CD4-positive, alpha-beta T cell treated with Interleukin-17A for 1 hour (primary cell): ENCODE results near the gene KIAA1191.

Experiments used
- DNase-seq: peaks from one replicate; pipeline ENCODE4 v3.0.0-alpha.2; 2020

KIAA1191 gene

DNA sequence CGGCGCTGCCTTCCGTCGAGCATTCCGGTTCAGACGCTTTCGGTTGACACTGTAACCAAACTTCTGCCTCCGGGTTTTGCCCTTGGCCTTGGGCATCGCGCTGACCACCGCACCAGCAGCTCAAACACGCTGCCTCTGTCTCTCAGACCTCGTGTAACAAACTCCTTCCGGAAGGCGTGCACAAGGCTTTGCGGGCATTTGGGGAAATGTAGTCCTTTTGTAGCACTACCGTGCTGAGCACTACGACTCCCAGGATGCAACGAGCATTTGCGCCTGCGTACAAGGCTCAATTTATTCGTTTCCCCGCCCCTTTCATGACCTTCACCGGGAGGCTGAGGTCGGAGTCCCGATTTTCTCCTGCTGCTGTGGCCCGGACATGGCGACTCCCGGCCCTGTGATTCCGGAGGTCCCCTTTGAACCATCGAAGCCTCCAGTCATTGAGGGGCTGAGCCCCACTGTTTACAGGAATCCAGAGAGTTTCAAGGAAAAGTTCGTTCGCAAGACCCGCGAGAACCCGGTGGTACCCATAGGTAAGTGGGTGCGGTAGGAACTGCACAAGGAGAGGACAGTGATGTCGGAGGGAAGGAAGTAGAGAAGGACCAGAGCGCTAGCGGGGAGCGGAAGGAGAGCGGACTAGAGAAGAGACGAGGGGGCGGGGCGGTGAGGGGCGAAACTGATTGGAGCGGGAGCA lies 27.0 kb upstream of the KIAA1191 start, which contains the start of the genes HIGD2A and NOP16:
HIGD2A (plus strand) TSS at position 308 of the 691 bp plus-strand sequence; CDS start at position 377, 69 bp downstream.
NOP16 (minus strand) TSS at position 155 of the 691 bp plus-strand sequence; CDS start at position 96, 59 bp downstream.
- peak; percentile 99 for DNase-seq

DNA sequence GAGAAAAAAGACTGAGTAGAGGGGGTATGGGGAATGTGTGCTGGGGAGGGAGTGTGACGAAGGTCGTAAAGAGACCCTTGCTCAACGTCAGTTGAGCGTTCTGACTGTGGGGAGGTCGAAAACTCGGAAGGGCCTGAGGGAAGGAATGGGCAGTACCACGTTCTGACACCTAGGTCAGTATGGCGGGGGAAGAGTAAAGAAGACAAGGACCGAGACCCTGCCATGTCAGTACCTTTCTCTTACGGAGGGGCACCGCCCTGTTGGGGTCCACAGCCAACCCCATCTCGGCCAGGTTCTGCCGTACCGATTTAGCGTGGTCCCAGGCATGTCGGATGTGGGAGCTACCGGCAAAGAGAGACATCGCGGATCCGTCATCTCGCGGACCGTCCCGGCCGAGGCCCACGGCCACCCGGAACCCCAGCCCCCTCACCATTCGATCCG lies 26.5 kb upstream of the KIAA1191 start:
- no peak for DNase-seq

DNA sequence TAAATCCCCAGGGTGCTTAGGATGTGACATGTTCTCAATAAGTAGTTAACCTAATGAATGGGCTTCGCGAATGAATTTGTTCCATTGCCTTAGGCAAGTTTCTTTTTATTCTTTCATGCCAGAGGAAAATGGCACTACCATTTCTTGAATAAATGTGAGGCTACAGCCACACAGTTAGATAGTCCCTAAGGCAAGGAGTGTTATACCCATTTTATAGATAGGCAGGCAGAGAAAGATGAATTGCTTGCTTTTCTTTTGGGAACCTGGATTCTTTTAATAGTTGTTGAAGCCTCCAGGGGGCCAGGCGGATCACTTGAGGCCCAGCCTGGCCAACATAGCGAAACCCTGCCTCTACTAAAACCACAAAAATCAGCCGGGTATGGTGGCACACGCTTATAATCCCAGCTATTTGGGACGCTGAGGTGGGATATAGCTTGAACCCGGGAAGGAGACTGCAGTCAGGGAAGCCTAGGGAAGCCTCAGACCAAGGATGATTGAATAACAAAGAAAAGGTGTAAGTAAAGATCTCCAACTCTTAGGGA lies 25.9 kb upstream of the KIAA1191 start:
- DNase-seq = no peak

DNA sequence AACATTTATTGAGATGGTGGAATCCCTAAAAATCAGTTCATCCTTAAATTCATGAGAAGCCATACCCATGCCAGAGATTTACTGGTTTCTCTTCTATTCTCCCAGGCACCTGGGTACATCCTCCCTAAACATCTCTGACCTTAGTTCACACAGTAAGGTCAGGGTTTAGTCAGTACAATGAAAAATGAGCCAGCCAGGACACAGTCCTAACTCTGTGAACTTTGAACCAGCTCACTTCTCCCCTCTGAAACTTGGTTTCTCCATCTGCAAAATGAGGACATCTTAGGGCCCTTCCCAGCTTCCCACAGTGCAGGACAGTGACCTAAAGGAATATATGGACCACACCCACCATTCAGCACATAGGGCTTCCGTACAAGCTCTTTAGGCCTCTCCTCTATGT lies 24.9 kb upstream of the KIAA1191 start:
- no peak for DNase-seq

DNA sequence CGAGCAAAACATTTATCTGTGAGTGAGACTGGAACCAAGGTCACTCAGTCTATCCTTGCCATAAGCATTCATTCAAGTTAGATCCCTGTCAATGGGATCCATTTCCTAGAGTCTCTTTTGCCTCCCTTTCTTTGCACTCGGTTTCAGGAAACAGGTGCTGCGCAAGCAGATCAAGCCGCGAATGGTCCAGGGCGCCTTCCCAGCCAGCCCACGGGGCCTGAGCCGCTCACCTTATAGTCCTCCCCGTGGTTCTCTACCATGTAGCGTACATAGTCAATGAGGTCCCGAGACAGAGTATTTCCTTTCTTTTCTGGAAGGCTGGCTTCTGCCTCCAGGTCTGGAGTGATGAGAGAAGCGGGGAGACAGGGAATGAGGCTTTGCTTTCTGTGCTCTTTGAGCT lies 23.4 kb upstream of the KIAA1191 start:
- no peak for DNase-seq

DNA sequence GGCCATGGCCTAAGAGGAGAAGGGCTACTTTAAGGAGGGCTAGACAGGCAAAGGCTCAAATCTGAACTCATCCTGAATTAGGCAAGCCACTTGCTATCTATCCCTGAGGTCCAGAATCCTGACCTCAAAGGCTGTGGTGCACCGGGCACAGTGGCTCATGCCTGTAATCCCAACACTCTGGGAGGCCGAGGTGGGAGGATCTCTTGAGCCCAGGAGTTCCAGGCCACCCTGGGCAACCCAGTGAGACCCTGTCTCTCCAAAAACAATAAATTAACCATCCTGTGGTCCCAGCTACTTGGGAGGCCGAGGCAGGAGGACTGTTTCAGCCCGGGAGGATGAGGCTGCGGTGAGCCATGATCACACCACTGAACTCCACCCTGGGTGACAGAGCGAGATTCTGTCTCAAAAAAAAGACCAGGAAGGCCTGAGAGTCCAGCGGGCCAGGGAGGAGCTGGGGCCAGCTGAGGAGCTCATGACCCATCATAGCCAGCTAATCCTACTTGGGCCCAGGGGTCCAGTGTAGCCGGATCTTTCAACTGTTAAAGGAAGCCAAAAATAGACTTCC lies 22.9 kb upstream of the KIAA1191 start:
- DNase-seq = no peak

DNA sequence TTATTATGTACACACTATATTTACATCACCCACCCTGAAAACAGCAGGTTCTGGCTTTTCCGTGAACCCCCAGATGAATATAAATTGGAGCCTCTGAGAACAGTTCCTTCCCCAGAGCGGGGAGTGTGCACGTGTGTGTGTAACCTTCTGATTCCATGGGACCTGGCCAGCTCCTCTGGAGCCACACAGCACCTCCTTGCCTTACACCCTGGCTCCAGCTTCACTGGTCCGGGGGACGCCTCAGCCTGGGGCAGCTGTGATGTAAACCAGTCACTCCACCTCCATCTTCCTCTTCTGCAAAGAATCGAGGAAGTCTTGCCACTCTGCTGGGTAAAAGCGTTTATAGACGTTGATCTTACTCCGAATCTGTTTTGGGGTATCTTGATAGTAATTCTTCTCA lies 22.4 kb upstream of the KIAA1191 start:
- DNase-seq = no peak

DNA sequence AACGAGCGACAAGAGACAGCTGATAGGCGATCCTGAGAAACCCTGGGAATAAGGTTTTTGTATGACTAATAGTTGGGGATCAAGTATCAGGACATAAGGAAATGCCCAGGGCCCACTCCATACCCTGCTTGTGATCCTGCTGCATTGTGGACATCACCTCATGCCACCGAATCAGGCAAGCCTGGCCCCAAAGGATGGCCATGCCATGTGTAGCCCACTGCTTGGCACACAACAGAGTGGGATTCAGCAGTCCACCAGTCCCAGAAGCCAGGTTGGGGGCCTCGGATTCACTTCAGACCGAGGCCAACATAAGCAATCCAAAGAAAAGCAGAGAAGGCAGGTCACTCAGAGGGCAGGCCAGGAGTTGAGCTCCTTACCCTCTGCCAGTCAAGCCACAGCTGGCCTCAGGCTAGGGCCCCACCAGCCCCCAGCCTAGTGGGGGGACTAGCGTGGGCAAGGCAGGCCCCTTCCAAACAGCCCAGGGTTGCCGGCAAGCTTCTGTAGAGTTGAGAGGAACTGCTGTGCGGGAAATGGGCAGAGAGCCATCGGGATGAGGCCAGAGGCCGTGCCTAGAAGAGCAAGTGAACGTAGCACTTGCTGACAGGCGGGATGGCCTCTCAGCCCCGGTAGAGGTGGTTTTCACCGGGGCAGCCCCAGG lies 21.8 kb upstream of the KIAA1191 start:
- no peak for DNase-seq

DNA sequence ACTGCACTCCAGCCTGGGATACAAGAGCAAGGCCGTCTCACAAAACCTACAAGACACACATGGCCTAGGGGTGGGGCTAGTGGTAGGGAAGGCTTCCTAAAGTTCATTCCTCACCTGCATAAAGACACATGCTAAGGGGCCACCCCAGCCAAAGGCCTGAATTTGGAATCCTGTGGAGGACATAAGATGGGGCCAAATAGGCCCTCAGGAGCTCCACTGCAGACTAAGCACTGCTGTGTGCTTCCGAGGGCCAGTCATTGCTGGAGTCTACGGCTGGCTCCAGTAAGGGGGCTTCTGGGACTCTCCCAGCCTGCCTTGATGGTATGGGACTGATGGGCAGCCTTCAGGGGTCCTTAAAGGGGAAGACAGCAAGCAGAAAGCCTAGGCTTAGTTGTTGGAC lies 21.2 kb upstream of the KIAA1191 start:
- DNase-seq = no peak

DNA sequence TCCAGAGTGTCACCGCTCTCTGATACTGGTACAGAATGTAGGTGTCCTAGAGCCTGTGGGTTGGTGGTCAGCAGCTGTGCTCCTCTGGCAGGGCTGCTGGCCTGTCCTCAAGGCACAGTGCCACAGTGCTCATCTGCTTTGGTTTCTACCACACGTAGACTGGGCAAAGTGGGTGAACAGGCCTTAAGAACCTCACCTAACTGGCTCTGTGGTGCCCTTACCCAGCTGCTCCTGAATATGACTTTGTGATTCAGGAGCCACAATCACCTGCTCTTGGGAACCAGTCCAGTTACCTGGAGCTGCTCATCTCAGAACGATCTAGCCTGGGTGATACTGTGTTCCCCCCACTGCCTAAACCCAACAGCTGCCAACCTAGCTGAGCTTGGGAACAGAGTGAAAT lies 20.4 kb upstream of the KIAA1191 start:
- no peak for DNase-seq

DNA sequence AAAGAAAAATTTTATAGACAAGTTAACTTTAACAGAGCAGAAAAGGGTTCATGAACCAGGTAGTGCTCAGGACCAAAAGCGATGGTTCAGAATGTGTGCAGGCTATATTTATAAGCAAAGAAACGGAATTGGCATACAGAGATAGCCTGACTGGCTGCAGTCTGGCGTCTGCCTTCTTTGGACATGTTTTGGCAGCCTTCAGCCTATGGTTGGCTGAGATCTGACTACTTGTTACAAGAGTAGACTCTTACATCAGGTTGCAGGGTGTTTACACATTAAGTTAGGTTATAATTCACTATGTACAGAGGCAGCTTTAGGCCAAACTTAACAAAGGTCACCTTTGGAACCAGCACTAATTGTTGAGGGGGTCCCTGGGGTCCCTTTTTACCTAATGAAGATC lies 19.9 kb upstream of the KIAA1191 start:
- DNase-seq = no peak

DNA sequence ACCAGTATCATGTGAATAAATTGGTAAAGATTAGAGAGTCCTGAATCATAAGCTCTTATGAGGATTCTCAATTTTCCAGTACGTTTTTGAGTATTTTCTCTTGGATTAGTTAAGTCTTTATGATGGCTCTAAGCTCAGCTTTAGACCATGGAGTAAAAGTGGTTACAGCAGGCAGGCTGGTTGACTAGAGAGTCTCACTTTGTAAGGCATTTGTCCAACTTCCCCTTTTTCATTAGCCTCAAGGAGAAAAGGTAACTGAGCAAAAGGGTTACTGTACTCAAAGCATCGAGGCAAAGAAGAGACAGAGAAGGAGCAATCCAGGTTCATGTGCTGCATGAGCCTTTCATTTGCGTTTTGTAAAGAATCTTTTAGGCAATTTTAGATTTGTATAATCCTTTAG lies 18.3 kb upstream of the KIAA1191 start:
- no peak for DNase-seq

DNA sequence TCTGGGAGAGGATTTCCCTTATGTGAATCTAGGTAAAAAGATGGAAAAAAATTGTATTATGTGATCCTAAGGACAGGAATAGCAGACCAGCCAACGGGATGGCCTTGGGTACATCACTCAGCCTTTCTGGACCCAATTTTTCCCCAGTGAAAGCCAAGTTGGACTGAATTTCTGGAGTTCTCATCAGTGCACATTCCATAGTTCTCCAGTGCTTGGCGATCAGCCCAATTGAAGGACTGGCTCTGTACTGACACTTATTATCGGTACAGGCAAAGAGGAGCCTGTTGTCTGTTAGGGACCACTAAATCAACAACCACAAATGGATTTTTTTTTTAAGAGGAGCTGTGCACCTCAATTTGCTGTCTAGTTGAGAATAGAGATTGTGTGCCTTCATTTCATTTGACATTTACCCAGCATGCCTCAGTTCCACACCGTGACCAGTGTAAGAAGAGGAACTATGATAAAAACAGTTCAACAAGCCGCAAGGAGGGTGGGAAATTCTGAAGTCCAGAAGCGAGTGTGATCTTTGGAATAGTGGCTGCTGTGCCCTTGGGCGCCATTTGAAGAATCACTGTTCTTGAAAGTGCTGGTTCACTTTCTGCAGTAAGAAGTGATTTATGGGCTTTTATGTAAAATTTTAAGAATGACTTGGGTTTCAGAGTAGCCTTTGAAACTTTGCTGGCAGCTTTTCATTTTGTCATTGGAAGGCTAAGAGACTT lies 11.7 kb upstream of the KIAA1191 start:
- DNase-seq = no peak

DNA sequence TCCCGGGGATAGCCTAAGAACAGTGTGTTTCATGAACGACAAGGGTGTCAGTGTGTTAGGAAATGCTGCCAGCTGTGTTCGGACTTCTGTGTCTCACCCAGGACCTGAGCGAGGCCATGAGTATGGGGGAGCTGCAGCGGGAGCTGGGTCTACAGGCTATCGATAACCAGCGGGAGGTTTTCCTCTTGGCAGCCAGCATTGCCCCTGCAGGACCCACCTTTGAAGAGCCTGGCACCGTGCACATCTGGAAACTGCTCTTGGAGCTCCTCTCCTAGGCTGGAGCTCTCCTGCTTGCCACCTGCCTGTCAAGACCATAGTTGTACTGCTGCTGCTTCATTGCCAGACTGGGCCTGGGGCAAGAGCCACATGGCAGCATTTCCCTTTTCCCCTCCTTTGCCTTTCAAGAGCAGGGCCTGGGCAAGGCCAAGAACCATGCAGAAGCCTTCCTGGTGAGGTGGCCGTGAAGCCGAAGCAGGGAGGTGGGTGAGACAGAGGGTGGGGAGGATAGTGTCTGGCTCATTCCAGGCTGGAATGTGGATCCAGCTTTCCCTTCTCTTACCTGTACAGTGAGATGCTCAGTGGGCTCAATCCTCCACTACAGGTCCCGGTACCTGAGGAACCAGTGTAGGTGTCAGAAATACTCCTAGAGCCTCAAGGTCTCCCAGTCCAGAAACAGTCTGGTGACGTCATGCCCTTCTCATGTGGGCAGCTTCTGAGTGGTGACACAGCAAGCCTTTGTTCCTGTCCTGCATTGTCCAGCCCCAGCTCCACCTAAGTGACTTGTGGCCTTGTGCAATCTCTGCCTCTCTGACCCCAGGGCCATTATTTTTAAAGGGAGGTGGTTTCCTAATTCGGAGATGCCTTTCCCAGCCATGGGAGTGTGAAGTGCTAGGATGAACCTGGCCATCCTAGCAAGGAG lies 10.3 kb upstream of the KIAA1191 start:
- no peak for DNase-seq

DNA sequence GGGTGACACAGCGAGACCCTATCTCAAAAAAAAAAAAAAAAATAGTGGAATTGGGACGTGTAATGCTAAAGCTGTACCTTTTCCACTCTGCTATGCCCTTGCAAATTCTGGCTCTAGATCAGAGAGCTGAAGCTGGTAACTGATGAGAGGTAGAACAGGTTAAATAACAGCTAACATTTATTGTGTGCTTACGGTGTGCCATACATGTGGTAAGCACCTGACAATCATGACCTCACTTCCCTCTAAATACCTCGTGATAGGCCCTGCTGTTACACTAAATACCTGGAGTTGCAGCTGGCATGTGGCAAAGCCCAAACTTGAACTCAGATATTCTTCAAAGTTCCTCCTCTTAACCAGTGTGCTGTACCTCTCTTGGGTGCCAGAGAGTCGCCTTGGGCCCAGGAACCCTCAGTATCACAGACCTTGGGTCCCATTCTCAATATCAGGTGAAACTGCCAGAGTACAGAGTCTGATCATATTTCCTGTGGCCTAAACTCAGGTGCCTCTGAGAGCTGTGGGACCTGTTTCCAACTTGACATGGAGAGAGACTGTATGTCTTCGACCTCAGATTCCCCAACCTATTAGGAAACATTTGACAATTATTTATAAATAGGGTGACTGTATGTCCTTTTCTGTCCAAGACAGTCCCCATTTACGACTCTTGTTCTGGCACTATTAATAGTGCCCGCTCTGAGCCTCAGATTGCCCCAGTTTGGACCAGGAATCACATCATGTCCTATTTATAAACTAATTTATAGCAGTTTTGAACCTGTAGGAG lies 8.6 kb upstream of the KIAA1191 start:
- DNase-seq = no peak

DNA sequence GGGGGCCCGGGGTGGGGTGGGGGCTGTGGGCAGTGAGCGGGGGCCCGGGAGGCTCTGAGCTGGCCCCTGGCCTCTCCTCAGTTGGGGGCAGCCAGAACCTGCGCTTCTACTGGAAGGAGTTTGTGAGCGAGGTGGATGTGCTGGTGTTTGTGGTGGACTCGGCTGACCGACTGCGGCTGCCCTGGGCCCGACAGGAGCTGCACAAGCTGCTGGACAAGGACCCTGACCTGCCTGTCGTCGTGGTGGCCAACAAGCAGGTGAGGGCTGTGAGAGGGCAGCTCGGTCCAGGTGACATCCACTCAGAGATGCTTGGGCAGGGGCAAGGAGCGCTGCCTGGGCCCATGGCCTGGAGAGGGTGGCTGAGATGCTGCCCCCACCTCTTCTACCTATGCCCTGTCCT lies 7.2 kb upstream of the KIAA1191 start:
- DNase-seq = no peak

DNA sequence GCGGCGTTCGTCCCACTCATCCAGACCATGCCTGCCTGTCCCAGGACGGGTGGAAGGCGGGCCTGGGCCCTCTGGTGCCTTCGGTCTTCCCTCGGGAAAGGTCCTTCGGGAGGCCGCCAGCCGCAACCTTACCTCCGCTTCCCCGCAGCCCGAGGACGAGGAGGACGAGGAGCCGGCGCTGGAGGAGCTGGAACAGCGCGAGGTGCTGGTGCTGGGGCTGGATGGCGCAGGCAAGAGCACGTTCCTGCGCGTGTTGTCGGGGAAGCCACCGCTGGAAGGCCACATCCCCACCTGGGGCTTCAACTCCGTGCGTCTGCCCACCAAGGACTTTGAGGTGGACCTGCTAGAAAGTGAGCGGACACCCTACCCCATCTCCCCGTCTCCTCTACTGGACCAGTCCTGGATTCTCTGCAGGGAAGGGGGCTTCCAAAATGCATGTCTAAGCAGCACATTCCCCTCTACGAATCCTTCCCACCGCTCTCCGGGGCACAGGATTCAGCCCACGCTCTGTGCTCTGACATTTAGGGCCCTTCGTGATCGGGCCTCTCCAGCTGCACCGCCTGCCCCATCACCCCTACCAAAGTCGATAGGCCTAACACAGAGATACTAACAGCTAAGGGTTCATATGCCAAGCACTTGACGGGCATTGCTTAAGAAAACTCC lies 4.8 kb upstream of the KIAA1191 start:
- no peak for DNase-seq

DNA sequence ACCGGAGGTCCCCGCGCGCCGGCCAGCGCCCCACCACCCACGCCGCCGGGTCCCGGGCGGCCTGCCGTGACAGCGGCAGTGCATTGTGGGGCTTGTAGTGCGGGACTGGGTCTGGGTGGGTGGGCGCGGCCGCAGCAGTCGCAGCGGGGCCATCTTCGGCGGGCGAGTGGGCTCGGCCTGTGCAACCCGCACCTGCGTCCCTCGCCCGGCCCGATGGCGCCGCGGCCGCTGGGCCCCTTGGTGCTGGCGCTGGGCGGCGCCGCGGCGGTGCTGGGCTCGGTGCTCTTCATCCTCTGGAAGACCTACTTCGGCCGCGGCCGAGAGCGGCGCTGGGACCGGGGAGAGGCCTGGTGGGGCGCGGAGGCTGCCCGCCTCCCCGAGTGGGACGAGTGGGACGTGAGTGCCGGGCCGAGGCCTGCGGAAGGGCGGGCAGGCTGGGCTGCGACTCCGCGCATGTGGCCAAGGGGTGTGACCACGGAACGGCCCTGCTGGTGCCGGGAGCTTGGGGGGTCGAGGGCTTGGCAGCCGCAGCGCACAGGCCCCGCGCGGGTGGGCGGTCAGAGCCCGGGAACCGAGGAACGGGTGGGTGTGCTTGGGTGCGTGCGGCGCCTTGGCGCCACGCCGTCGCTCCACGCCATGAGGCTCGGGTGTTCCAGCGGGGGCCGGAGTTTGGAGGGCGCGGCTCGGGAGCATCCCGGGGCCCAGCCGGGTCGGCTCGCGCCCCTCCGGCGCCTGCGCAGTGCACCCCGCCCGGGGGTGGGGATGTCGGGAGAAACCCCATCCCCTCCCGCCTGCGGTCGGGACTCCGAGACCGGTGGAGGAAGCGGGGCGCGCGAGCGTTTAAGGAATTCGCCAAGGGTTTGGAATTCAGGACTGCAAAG lies 4.0 kb upstream of the KIAA1191 start, which contains the start of gene ARL10:
ARL10 (plus strand) TSS at position 137 of the 881 bp plus-strand sequence; CDS start at position 214, 77 bp downstream.
- peak; percentile 58 for DNase-seq

DNA sequence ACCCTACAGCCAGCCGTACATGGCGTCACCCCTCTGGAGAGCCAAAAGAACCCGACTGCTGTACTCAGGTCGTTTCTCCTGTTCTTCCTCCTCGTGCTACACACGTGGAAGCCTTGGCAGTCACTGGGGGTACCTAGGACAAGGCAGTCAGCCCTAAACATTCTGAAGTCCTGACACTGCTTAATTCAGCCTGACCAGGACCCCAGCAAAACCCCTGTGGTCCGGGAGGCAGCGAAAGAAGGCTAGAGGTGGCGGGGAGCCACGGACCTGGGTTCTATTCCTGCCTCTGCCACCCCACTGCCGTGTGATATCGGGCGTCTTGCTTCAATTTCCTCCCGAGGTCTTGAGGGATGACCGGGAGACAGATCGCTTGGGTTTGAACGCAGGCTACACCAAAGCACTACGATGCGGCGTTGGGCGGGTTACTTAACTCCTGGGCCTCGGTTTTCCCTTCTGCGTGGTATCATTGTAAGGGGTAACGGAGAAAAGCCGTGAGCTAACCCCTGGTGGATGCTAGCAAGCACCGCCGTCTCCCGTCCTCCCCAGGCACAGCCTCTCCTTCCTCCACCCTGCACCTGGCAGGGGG lies 3.3 kb upstream of the KIAA1191 start:
- DNase-seq = no peak
